ENCODE measurements around the gene TUBA1C.

Gene TUBA1C

DNA sequence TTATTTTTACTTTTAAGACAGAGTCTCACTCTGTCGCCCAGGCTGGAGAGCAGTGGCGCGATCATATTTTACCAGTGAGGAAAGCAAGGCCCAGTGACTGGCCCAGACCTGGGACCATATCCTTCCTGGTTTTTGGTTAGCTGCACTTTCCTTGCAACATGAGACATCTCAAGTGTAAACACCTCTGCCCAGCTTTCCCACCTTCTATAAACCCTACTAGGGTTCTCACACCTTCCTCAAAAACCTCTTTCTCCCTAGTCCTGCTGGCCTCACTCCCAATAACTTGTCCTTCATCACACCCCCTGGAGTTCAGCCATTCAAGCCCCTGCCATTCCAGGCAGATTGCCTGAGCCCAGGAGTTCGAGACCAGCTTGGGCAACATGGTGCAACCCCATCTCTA is 19.8 kb downstream of the TUBA1C start:
- POLR2A ChIA-PET = interaction anchor here (1.0 kb wide), 1 partner anchor 63 kb away, joined by 3 read pairs; no protein-coding TSS in a partner anchor
- Histone ChIP-seq H3K27ac (ENCODE audit: extremely low read depth, low read depth, low read length) (no peak overlapping the region; the same call in 1 of the 2 replicates), H3K4me3 (ENCODE audit: low read depth, low read length) (no peak overlapping the region), H3K36me3 (ENCODE audit: control insufficient read depth in 2 of 2, insufficient read depth in 1 of 2, low read length in 2 of 2) (peaks cover 0 to 3% of the 10 kb centered on the region in 2 experiments; a peak in 1 of 3 replicates), H3K9me3 (ENCODE audit: control insufficient read depth, insufficient read depth, low read depth, low read length) (no peaks in the 10 kb centered on the region), H3K4me1 (ENCODE audit: control insufficient read depth, insufficient read depth, low read length) (peaks cover under 1% of the 10 kb centered on the region; the same call in 1 of the 2 replicates)
- CTCF ChIA-PET = interaction anchor here (0.6 to 8.9 kb wide), 13 partner anchors 9 to 477 kb away, joined by 3 to 208 read pairs (median 4); partner anchors contain the start of genes DNAJC22 and PRPH
- TF ChIP-seq, protein P1, sequence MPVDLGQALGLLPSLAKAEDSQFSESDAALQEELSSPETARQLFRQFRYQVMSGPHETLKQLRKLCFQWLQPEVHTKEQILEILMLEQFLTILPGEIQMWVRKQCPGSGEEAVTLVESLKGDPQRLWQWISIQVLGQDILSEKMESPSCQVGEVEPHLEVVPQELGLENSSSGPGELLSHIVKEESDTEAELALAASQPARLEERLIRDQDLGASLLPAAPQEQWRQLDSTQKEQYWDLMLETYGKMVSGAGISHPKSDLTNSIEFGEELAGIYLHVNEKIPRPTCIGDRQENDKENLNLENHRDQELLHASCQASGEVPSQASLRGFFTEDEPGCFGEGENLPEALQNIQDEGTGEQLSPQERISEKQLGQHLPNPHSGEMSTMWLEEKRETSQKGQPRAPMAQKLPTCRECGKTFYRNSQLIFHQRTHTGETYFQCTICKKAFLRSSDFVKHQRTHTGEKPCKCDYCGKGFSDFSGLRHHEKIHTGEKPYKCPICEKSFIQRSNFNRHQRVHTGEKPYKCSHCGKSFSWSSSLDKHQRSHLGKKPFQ (tag by site-specific recombination; IDR thresholded peaks at IDR 0.05) = peak; percentile 94
- TF ChIP-seq PRDM1 (tag by site-specific recombination; IDR thresholded peaks at IDR 0.05) (peak; percentile 78), GLIS1 (tag by site-specific recombination; IDR thresholded peaks at IDR 0.05) (peak; percentile 48; the same call in 1 of the 2 replicates)
- TF ChIP-seq, protein P2, sequence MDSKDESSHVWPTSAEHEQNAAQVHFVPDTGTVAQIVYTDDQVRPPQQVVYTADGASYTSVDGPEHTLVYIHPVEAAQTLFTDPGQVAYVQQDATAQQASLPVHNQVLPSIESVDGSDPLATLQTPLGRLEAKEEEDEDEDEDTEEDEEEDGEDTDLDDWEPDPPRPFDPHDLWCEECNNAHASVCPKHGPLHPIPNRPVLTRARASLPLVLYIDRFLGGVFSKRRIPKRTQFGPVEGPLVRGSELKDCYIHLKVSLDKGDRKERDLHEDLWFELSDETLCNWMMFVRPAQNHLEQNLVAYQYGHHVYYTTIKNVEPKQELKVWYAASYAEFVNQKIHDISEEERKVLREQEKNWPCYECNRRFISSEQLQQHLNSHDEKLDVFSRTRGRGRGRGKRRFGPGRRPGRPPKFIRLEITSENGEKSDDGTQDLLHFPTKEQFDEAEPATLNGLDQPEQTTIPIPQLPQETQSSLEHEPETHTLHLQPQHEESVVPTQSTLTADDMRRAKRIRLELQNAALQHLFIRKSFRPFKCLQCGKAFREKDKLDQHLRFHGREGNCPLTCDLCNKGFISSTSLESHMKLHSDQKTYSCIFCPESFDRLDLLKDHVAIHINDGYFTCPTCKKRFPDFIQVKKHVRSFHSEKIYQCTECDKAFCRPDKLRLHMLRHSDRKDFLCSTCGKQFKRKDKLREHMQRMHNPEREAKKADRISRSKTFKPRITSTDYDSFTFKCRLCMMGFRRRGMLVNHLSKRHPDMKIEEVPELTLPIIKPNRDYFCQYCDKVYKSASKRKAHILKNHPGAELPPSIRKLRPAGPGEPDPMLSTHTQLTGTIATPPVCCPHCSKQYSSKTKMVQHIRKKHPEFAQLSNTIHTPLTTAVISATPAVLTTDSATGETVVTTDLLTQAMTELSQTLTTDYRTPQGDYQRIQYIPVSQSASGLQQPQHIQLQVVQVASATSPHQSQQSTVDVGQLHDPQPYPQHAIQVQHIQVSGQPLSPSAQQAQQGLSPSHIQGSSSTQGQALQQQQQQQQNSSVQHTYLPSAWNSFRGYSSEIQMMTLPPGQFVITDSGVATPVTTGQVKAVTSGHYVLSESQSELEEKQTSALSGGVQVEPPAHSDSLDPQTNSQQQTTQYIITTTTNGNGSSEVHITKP (tag by site-specific recombination; IDR thresholded peaks at IDR 0.05) = 0 out of 2 replicates have a peak, but pooled peaks have one; percentile 28
- TF ChIP-seq, protein P3, sequence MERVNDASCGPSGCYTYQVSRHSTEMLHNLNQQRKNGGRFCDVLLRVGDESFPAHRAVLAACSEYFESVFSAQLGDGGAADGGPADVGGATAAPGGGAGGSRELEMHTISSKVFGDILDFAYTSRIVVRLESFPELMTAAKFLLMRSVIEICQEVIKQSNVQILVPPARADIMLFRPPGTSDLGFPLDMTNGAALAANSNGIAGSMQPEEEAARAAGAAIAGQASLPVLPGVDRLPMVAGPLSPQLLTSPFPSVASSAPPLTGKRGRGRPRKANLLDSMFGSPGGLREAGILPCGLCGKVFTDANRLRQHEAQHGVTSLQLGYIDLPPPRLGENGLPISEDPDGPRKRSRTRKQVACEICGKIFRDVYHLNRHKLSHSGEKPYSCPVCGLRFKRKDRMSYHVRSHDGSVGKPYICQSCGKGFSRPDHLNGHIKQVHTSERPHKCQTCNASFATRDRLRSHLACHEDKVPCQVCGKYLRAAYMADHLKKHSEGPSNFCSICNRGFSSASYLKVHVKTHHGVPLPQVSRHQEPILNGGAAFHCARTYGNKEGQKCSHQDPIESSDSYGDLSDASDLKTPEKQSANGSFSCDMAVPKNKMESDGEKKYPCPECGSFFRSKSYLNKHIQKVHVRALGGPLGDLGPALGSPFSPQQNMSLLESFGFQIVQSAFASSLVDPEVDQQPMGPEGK (tag by site-specific recombination; IDR thresholded peaks at IDR 0.05) = no peak

DNA sequence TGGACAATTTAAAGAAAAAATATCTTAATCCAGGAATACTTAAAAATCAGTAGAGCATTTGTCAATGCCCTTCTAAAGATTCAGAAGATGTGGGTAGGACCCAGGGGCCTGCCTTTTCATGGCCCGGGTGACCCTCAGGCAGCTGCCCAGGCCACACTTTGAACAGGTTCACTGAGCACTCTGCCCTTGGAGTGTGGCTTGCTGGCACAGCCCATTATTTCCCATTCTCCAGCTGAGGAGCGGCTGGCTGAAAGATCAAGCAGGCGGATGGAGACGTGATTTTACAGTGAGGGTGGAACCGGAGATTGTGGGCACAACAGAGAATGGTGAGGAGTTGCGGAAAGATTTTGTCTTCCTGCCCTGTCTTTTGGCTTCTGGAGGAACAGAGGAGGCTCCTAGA is 23.0 kb downstream of the TUBA1C start:
- TF ChIP-seq ZBTB20 (tag by site-specific recombination; IDR thresholded peaks at IDR 0.05) (no peak), KLF9 (tag by site-specific recombination; IDR thresholded peaks at IDR 0.05; ENCODE audit: low read depth) (no peak)
- CTCF ChIA-PET = interaction anchor here (0.5 to 10.2 kb wide), 24 partner anchors 7 to 376 kb away, joined by 3 to 208 read pairs (median 12); partner anchors contain the start of genes C1QL4, DNAJC22, PRPH and TROAP
- Histone ChIP-seq H3K27ac (ENCODE audit: extremely low read depth, low read depth, low read length) (no peak overlapping the region), H3K36me3 (ENCODE audit: control insufficient read depth in 2 of 2, insufficient read depth in 1 of 2, low read length in 2 of 2) (peaks cover 0 to 3% of the 10 kb centered on the region in 2 experiments; a peak in 1 of 3 replicates), H3K4me3 (ENCODE audit: low read depth, low read length) (no peak overlapping the region), H3K4me1 (ENCODE audit: control insufficient read depth, insufficient read depth, low read length) (no peaks in the 10 kb centered on the region), H3K9me3 (ENCODE audit: control insufficient read depth, insufficient read depth, low read depth, low read length) (no peaks in the 10 kb centered on the region)
- POLR2A ChIA-PET = interaction anchor here (1.2 to 1.9 kb wide), 4 partner anchors 9 to 71 kb away, joined by 4 to 18 read pairs (median 10); partner anchors contain the start of gene TROAP

DNA sequence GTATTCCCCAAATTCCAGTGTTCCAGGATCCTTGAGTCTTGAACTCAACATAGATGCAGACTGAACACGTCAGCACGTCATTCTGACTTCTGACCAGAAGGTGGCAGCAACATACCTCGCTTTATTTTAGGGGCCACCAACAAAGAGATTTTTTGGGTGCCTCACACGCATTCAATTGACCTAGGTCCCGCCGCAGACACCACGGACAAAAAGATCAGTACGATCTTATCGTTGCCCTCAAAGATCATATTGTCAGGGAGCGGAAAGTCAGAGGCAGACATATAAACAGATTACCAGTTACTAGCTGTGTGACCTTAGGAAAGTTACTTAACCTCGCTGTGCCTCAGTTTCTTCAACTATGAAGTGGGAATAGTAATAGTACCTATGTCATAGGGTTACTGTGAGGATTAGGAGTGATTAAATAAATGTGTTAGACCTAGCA is 23.6 kb downstream of the TUBA1C start:
- Histone ChIP-seq H3K4me3 (ENCODE audit: low read depth, low read length) (no peak overlapping the region), H3K4me1 (ENCODE audit: control insufficient read depth, insufficient read depth, low read length) (no peaks in the 10 kb centered on the region), H3K27ac (ENCODE audit: extremely low read depth, low read depth, low read length) (no peak overlapping the region), H3K9me3 (ENCODE audit: control insufficient read depth, insufficient read depth, low read depth, low read length) (no peaks in the 10 kb centered on the region), H3K36me3 (ENCODE audit: control insufficient read depth in 2 of 2, insufficient read depth in 1 of 2, low read length in 2 of 2) (peaks cover 0 to 3% of the 10 kb centered on the region in 2 experiments; a peak in 1 of 3 replicates)
- POLR2A ChIA-PET = interaction anchor here (1.4 to 1.9 kb wide), 5 partner anchors 9 to 70 kb away, joined by 5 to 18 read pairs (median 7); partner anchors contain the start of gene TROAP
- CTCF ChIA-PET = interaction anchor here (0.6 to 10.2 kb wide), 43 partner anchors 6 to 376 kb away, joined by 3 to 208 read pairs (median 5); partner anchors contain the start of genes C1QL4, DNAJC22, FAM186B and PRPF40B
- TF ChIP-seq ZFP37 (tag by site-specific recombination; IDR thresholded peaks at IDR 0.05) = no peak
- TF ChIP-seq, protein P4, sequence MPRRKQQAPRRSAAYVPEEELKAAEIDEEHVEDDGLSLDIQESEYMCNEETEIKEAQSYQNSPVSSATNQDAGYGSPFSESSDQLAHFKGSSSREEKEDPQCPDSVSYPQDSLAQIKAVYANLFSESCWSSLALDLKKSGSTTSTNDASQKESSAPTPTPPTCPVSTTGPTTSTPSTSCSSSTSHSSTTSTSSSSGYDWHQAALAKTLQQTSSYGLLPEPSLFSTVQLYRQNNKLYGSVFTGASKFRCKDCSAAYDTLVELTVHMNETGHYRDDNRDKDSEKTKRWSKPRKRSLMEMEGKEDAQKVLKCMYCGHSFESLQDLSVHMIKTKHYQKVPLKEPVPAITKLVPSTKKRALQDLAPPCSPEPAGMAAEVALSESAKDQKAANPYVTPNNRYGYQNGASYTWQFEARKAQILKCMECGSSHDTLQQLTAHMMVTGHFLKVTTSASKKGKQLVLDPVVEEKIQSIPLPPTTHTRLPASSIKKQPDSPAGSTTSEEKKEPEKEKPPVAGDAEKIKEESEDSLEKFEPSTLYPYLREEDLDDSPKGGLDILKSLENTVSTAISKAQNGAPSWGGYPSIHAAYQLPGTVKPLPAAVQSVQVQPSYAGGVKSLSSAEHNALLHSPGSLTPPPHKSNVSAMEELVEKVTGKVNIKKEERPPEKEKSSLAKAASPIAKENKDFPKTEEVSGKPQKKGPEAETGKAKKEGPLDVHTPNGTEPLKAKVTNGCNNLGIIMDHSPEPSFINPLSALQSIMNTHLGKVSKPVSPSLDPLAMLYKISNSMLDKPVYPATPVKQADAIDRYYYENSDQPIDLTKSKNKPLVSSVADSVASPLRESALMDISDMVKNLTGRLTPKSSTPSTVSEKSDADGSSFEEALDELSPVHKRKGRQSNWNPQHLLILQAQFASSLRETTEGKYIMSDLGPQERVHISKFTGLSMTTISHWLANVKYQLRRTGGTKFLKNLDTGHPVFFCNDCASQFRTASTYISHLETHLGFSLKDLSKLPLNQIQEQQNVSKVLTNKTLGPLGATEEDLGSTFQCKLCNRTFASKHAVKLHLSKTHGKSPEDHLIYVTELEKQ (tag by site-specific recombination; IDR thresholded peaks at IDR 0.05; ENCODE audit: borderline replicate concordance) = no peak
- TF ChIP-seq FEZF1 (tag by site-specific recombination; IDR thresholded peaks at IDR 0.05) = no peak
- no peak for TF ChIP-seq KLF7 (tag by site-specific recombination; IDR thresholded peaks at IDR 0.05; ENCODE audit: borderline replicate concordance)
- TF ChIP-seq, protein P5, sequence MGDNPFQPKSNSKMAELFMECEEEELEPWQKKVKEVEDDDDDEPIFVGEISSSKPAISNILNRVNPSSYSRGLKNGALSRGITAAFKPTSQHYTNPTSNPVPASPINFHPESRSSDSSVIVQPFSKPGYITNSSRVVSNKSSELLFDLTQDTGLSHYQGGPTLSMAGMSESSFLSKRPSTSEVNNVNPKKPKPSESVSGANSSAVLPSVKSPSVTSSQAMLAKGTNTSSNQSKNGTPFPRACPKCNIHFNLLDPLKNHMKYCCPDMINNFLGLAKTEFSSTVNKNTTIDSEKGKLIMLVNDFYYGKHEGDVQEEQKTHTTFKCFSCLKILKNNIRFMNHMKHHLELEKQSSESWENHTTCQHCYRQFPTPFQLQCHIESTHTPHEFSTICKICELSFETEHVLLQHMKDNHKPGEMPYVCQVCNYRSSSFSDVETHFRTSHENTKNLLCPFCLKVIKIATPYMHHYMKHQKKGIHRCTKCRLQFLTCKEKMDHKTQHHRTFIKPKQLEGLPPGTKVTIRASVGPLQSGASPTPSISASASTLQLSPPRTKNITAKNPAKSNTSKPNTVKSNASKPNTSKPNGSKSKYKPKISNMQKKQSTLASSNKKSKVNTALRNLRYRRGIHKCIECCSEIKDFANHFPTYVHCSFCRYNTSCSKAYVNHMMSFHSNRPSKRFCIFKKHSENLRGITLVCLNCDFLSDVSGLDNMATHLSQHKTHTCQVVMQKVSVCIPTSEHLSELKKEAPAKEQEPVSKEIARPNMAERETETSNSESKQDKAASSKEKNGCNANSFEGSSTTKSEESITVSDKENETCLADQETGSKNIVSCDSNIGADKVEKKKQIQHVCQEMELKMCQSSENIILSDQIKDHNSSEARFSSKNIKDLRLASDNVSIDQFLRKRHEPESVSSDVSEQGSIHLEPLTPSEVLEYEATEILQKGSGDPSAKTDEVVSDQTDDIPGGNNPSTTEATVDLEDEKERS (tag by site-specific recombination; IDR thresholded peaks at IDR 0.05) = no peak
- no peak for TF ChIP-seq SCRT1 (tag by site-specific recombination; IDR thresholded peaks at IDR 0.05; ENCODE audit: borderline replicate concordance)
